Keratinocyte (primary cell): ENCODE measurements around the gene RIMS1.

ENCODE experiments used
- CTCF ChIP-seq, 3 experiments: IDR thresholded peaks in 1 of 3; conservative IDR thresholded peaks in 1 of 3; optimal IDR thresholded peaks in 1 of 3; 2 replicates in 2 of 3; 3 replicates in 1 of 3; pipeline versions ENCODE3 to v1.5.1; 2011; ENCODE audit warnings: low read length in 3 of 3, mild to moderate bottlenecking in 3 of 3, moderate library complexity in 2 of 3, control low read depth in 1 of 3, inconsistent platforms in 1 of 3; ENCODE audit not compliant: insufficient read depth in 2 of 3; ENCODE audit errors: extremely low read depth in 1 of 3
- EZH2 ChIP-seq: IDR thresholded peaks from one replicate; pipeline ENCODE4 v1.6.1; 2012; ENCODE audit warnings: inconsistent platforms, mild to moderate bottlenecking, low read length, moderate library complexity

- no peak for TF ChIP-seq CTCF (optimal IDR thresholded peaks at IDR 0.05 in 1 of 3, IDR thresholded peaks at IDR 0.05 in 1 of 3, conservative IDR thresholded peaks at IDR 0.05 in 1 of 3; ENCODE audit: extremely low read depth in 1 of 3, insufficient read depth in 2 of 3, low read length in 3 of 3)
- TF ChIP-seq EZH2: no peak
These were observed 30.9 kb upstream of the RIMS1 start for GRCh38 chr6:71855406-71855805.
